Neural cell (in vitro differentiated cells): Measurements from ENCODE around the gene TMEM184B.

Experiments
- EP300 ChIP-seq: fragments of 450-650 bp; conservative IDR thresholded peaks from 2 replicates; pipeline ENCODE4 v1.6.1; 2014; ENCODE audit warnings: antibody characterized with exemption, mild to moderate bottlenecking, moderate library complexity; ENCODE audit not compliant: poor library complexity, severe bottlenecking
- EZH2 ChIP-seq: fragments of 200-600, 300-800 bp; shearing (Covaris generic), sonication (generic); IDR thresholded peaks from 2 replicates; pipeline ENCODE4 v1.6.1; 2014; ENCODE audit warnings: antibody characterized with exemption, low read length, borderline replicate concordance, mild to moderate bottlenecking; ENCODE audit not compliant: insufficient read depth, poor library complexity, severe bottlenecking
- MXI1 ChIP-seq: fragments of 450-650 bp; conservative IDR thresholded peaks from 2 replicates; pipeline ENCODE4 v1.6.1; 2014; ENCODE audit warnings: antibody characterized with exemption, mild to moderate bottlenecking; ENCODE audit not compliant: poor library complexity, severe bottlenecking
- POLR2AphosphoS5 ChIP-seq: IDR thresholded peaks from 2 replicates; pipeline ENCODE4 v1.6.1; 2012
- SMC3 ChIP-seq: fragments of 450-650 bp; conservative IDR thresholded peaks from 2 replicates; pipeline ENCODE4 v1.6.1; 2014; ENCODE audit warnings: antibody characterized with exemption, mild to moderate bottlenecking, moderate library complexity; ENCODE audit not compliant: poor library complexity
- TAF1 ChIP-seq: IDR thresholded peaks from 2 replicates; pipeline ENCODE4 v1.6.1; 2012; ENCODE audit warnings: low read depth
- TF ChIP-seq, protein P1 (sequence below): fragments of 450-650 bp; IDR thresholded peaks from 2 replicates; pipeline ENCODE4 v1.5.1; 2014; ENCODE audit warnings: antibody characterized with exemption, mild to moderate bottlenecking, moderate library complexity; ENCODE audit not compliant: poor library complexity, severe bottlenecking
- TF ChIP-seq, protein P2 (sequence below): IDR thresholded peaks from 2 replicates; pipeline ENCODE4 v1.6.1; 2012; ENCODE audit warnings: borderline replicate concordance

DNA sequence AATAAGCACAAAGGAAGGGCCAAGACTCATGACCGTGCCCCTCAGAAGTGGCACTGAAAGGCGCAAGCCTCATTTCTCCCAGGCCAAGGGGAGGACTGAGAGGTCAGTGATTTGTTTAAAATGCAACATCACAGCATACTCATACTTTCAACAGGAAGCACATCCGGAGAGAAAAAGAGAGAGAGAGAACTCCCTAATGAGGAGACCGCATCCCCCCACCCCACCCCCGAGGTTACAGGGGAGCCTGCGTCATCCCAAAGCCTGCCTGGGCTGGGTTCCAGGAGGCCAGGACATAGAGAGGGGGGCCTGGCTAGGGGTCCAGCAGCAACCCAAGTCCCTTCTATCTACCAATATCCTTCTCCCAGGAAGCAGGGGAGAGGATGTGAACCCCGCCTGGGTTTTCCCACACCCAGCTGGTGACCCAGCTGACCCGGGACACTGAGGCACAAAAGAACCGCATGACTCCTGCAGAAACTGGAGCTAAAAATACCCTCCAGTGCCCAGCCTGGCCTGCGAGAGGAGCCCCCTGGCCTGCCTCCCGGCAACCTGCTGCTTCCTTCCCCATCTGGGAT lies 40.7 kb upstream of the TMEM184B start:
- TF ChIP-seq, protein P1, sequence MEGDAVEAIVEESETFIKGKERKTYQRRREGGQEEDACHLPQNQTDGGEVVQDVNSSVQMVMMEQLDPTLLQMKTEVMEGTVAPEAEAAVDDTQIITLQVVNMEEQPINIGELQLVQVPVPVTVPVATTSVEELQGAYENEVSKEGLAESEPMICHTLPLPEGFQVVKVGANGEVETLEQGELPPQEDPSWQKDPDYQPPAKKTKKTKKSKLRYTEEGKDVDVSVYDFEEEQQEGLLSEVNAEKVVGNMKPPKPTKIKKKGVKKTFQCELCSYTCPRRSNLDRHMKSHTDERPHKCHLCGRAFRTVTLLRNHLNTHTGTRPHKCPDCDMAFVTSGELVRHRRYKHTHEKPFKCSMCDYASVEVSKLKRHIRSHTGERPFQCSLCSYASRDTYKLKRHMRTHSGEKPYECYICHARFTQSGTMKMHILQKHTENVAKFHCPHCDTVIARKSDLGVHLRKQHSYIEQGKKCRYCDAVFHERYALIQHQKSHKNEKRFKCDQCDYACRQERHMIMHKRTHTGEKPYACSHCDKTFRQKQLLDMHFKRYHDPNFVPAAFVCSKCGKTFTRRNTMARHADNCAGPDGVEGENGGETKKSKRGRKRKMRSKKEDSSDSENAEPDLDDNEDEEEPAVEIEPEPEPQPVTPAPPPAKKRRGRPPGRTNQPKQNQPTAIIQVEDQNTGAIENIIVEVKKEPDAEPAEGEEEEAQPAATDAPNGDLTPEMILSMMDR = no peak
- TF ChIP-seq MXI1 (no peak), TAF1 (no peak), POLR2AphosphoS5 (no peak), EP300 (no peak), SMC3 (no peak), EZH2 (no peak)
- TF ChIP-seq, protein P2, sequence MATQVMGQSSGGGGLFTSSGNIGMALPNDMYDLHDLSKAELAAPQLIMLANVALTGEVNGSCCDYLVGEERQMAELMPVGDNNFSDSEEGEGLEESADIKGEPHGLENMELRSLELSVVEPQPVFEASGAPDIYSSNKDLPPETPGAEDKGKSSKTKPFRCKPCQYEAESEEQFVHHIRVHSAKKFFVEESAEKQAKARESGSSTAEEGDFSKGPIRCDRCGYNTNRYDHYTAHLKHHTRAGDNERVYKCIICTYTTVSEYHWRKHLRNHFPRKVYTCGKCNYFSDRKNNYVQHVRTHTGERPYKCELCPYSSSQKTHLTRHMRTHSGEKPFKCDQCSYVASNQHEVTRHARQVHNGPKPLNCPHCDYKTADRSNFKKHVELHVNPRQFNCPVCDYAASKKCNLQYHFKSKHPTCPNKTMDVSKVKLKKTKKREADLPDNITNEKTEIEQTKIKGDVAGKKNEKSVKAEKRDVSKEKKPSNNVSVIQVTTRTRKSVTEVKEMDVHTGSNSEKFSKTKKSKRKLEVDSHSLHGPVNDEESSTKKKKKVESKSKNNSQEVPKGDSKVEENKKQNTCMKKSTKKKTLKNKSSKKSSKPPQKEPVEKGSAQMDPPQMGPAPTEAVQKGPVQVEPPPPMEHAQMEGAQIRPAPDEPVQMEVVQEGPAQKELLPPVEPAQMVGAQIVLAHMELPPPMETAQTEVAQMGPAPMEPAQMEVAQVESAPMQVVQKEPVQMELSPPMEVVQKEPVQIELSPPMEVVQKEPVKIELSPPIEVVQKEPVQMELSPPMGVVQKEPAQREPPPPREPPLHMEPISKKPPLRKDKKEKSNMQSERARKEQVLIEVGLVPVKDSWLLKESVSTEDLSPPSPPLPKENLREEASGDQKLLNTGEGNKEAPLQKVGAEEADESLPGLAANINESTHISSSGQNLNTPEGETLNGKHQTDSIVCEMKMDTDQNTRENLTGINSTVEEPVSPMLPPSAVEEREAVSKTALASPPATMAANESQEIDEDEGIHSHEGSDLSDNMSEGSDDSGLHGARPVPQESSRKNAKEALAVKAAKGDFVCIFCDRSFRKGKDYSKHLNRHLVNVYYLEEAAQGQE = no peak
